ENCODE measurements around the gene C1orf35.

Gene C1orf35

DNA sequence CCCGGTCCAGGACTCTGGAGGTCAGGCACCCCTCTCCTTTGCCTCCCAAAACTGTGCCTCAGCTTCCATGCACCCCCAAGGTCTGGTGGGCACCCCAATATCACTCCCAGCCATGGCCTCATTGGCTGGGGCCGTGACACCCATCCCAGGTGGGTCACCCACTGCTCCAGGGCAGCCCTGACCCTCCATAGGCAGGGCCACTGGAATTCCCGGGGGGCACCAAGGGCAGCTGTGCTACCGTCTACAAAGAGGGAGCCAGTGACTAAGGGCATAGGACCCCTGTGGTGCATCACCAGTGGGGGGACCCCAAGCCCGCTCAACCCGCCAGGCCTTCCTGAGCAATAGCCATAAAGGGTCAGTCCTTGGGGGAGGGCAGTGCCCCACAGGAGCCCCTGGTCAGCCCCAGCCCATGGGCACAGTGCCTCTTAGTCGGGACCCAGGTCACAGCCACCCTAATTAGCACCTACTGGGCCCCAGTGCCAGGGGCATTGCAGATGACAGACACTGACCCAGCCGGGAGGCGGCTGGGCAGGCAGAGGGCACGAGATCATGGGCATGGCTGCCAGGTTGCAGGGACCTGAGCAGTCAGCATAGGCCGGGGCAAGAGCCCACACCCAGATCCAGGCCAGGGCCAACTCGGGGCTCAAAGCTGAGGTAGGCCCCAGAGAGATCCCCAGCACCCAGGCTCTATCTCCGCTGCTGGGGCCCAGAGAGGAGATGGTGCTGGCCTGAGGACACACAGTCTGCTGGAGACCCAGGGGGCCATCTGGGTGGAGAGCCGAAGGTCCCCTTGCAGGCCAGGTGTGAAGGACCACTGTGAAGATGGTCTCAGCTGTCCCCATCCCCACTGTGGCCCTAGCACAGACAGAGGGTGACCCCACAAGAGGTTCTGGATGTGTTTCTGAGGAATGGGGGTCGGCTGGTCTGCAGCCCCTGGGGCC is 39.6 kb downstream of the C1orf35 start:
- DNase-seq (ENCODE audit: low spot score), result no peak

DNA sequence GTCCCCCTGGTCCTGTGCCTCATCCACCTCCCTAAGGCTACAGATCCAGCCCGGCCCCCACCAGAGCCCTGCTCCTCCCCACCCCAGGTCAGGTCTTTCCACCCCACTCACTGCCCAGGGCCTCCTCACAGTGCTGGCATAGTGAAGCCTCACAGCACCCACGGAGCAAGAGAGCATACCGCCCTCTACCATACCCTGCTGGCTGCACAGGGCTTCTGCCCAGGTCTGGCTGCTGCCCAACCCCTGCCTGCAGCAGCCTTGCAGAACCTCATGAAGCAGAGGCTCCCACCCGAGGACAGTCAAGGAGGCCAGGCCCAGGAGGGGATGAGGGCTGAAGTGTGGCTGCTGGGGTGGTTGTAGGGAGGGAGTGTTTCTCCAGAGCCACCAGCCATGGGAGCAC is 40.3 kb downstream of the C1orf35 start:
- no peak for DNase-seq (ENCODE audit: low spot score)

DNA sequence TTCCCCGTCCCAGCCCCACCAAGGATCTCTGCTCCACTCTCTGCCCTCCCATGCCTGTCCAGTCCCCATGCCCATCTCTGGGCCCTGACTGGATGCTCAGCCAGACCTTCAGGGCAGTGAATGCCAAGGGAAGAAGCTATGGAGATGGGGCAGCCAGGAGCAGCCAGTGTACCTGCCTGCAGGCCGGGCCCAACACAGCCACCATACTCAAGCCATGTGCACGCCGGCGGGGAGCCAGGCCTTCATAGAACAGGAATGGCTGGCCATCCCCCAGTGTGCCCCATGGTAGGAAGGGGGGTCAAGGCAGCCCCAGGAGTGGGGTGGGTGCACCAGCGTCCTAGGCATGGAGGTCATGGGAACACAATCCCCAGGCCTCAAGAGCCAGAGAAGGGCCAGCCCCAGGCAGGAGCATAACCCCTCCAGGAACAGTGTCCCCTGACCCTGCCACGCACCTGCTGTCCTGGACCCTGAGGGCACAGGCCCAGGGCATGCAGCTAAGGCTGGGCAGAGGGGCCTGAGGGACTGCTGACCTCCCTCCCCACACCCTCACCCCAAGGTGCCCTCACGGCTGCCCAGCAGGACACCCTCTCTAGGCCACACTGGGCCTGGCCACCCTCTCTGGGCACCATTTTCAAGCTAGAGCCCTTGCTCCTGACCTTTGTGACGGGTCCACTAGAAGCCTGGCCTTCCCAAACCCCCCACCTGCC is 40.9 kb downstream of the C1orf35 start:
- no peak for DNase-seq (ENCODE audit: low spot score)

DNA sequence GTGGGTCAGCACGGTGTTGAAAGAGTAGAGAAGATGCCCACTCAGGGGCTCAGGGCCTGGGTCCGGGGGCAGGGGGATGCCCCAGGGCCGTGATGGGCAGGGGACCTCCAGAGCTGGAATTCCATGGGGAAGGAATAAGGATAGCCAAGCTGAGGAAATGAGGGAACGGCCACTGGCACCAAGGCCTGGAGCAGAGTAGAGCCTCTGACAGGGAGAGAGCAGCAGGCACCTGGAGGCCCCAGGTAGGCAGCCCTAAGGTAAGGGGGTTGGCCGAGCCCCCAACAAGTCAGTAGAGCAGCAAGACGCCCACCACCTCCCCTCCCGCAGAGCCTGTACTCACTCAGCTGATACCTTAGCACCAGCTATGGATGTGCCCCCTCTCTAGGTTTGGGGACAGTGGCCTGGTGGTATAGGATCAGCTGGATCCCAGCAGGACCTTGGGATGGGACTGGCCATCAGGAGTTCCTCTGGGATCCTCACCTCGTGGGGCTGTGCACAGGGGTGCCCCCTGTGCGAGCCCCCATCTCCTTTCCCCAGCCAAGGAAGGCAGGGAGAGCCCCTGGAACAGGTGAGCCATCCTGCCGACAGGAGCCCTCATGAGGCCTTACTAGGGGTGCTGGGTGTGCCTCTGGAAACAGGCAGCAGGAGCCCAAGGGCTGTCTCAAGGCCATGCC is 41.6 kb downstream of the C1orf35 start:
- DNase-seq (ENCODE audit: low spot score), result no peak

DNA sequence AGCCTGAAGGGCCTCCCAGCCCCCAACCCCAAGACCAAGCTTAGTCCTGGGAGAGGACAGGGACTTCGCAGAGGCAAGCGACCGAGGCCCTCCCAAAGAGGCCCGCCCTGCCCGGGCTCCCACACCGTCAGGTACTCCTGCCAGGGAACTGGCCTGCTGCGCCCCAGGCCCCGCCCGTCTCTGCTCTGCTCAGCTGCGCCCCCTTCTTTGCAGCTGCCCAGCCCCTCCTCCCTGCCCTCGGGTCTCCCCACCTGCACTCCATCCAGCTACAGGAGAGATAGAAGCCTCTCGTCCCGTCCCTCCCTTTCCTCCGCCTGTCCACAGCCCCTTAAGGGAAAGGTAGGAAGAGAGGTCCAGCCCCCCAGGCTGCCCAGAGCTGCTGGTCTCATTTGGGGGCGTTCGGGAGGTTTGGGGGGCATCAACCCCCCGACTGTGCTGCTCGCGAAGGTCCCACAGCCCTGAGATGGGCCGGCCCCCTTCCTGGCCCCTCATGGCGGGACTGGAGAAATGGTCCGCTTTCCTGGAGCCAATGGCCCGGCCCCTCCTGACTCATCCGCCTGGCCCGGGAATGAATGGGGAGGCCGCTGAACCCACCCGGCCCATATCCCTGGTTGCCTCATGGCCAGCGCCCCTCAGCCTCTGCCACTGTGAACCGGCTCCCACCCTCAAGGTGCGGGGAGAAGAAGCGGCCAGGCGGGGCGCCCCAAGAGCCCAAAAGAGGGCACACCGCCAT is 42.5 kb downstream of the C1orf35 start:
- no peak for DNase-seq (ENCODE audit: low spot score)

DNA sequence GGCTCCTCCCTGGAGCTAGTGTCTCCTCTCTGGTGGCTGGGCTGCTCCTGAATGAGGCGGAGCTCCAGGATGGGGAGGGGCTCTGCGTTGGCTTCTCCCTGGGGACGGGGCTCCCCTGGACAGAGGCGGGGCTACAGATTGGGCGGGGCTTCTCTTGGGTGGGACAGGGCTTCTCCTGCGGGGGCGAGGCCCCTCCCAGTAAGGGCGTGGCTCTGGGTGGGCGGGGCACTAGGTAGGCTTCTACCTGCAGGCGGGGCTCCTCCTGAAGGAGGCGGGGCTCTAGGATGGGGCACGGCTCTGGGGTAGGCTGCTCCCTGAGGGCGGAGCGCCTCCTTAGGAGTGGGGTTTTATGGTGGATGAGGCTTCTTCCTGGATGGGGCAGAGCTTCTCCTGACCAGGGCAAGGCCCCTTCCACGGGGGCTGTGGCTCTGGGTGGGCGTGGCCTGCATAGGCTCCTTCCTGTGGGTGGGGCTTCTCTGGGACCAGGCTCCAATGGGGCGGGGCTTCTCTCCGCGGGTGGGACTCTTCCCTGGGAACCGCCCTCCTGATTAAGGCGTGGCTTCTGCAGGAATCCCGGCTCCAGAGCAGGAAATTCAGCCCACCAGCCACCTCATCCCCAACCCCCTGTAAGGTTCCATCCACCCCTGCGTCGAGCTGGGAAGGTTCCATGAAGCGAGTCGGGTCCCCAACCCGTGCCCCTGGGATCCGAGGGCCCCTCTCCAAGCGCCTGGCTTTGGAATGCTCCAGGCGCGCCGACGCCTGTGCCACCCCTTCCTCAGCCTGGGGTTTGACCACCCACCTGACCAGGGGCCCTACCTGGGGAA is 43.3 kb downstream of the C1orf35 start:
- no peak for DNase-seq (ENCODE audit: low spot score)

DNA sequence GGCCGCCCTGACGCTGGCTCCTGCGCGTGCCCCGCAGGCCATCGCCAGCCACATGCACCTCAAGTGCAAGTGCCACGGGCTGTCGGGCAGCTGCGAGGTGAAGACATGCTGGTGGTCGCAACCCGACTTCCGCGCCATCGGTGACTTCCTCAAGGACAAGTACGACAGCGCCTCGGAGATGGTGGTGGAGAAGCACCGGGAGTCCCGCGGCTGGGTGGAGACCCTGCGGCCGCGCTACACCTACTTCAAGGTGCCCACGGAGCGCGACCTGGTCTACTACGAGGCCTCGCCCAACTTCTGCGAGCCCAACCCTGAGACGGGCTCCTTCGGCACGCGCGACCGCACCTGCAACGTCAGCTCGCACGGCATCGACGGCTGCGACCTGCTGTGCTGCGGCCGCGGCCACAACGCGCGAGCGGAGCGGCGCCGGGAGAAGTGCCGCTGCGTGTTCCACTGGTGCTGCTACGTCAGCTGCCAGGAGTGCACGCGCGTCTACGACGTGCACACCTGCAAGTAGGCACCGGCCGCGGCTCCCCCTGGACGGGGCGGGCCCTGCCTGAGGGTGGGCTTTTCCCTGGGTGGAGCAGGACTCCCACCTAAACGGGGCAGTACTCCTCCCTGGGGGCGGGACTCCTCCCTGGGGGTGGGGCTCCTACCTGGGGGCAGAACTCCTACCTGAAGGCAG is 44.0 kb downstream of the C1orf35 start:
- DNase-seq (ENCODE audit: low spot score), result no peak

DNA sequence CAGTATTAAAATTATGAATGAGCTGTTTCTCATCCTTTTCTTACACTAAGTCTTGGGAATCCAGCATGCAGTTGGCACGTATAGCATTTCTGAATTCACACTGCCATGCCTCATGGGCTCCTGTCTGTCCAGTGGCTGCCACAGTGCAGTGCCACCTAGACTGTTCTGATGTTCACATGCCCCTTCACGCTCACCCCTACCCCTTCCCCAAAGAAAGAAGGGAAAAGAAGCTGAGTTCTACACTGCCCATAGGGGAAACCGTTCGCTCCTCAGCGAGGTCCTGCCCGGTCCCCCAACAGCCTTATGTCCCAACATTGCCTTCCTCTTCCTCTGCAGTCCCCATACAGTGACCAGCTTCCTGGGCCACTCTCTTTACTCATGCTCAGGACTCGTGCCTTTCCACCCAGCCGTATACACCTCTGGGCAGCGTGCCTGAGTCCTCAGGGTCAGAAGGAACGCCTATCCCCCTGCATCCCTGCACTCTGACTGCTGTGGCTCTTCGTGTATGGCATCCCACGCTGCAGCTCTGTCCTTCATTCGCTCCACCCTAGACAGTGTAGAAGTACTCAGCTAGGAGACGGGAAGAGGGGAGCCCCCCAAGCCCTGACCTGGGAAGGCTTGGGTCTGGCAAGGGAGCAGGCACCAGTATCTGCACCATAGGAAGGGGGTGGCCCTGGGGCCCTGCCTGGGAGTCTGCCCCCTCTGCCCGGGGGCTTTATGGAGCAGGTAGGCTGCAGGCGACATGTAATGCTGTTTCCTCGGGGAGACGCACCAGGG is 44.8 kb downstream of the C1orf35 start:
- no peak for DNase-seq (ENCODE audit: low spot score)

All from HuH-7 (cell line).